ENCODE data around the gene RIMBP2.
"Not testable (repeated sequence)": the region's sequence is repeated elsewhere in the genome, so short reads cannot be mapped to it uniquely, and the experiment has no call there.

RIMBP2 gene

DNA sequence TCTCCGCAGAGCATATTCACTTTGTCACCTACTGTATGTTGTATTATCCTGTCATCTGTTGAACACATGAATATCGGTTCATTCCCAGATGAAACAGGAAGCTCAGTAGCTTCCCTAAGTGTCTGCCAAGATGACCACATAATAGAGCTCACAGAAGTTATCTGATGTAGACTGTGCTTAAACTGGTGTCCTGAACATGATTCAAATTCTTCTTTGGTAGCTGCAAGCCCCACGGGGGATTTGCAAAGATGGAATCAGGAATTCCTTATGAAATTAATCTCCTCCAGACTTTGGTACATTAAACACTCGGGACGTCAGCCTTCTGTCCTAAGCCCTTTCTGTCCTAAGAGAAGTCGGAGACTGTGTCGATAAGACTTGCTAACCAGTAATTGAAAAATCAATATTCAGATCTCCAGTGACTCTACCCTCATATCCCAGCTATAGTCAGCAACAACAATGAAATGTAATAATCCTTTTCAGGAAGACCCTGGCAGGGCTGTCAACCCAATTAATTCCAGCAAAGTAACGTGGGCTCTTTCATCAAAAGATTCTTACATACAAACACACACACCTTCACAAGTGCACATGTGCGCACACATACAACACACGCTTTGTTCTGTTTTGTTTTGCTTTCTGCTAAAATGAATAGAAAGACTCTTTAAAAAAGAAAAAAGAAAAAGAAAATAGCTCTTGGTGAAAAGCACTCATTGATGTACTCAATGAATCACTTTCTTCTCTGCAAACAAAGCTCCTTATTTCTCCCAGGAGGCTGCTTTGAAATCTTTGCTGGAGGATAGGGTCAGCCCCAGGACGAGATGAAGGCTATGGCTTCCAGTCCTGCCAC is 127.2 kb downstream of the RIMBP2 start:
- no peaks in the 10 kb centered on the region for H3K27me3 ChIP-seq (ENCODE audit: insufficient read depth, low read length)
- no peak overlapping the region for H3K4me2 ChIP-seq (ENCODE audit: low read length)
- H3K9me3 ChIP-seq (ENCODE audit: low read length), result no peaks in the 10 kb centered on the region
- TF ChIP-seq CTCF (IDR thresholded peaks at IDR 0.05; ENCODE audit: low read length) (no peak), EZH2 (IDR thresholded peaks at IDR 0.05; ENCODE audit: borderline replicate concordance, low read length) (no peak)
- H3K9ac ChIP-seq (ENCODE audit: low read length), result no peak overlapping the region
- no peak overlapping the region for H2AFZ ChIP-seq (ENCODE audit: low read length)
- H4K20me1 ChIP-seq (ENCODE audit: insufficient read depth, low read length), result no peaks in the 10 kb centered on the region
- H3F3A ChIP-seq (ENCODE audit: insufficient read depth, low read length), result no peaks in the 10 kb centered on the region
- no peak overlapping the region for H3K27ac ChIP-seq (ENCODE audit: low read depth, low read length, poor library complexity, severe bottlenecking)
- H3K4me1 ChIP-seq (ENCODE audit: insufficient read depth, low read length, severe bottlenecking), result no peaks in the 10 kb centered on the region
- no peaks in the 10 kb centered on the region for H3K9me2 ChIP-seq (ENCODE audit: low read depth, low read length)
- no peak overlapping the region for H3K4me3 ChIP-seq (ENCODE audit: low read depth, low read length, poor library complexity, severe bottlenecking)
- H3K79me2 ChIP-seq (ENCODE audit: insufficient read depth, low read length), result no peaks in the 10 kb centered on the region
- H3K36me3 ChIP-seq (ENCODE audit: insufficient read depth, low read length), result no peaks in the 10 kb centered on the region

DNA sequence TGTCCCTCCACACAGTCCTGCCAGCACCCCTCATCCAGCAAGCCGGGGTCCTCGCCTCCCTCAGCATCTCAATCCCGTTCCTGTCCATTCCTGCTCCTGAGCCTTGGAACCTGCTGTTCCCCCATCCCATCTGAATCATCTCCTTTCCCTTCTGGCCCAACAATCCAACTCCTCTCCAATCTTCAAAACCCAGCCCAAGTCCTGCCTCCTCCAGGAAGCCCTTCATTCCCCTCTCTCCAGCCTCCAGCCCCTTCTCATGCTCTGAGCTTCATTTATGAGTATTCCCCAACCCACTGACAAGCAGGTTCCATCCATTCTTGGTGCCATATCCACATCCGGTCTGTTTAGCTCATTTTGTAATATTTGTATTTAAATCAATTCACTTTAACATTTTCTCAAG is 128.1 kb downstream of the RIMBP2 start:
- H3K9ac ChIP-seq (ENCODE audit: low read length), result no peak overlapping the region

DNA sequence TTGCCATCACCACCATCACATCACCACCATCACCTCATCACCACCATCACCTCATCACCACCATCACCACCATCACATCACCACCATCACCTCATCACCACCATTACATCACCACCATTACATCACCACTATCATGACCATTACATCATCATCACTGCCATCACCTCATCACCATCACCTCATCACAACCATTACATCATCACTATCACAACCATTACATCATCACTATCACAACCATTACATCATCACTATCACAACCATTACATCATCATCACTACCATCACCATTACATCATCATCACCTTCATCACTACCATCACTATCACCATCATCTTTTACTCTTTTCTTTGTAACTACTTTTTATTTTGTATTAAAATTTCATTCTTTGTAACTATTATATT is 131.6 kb downstream of the RIMBP2 start:
- not testable (repeated sequence) for H3K27me3 ChIP-seq (ENCODE audit: insufficient read depth, low read length); H3K36me3 ChIP-seq (ENCODE audit: insufficient read depth, low read length); H3K4me1 ChIP-seq (ENCODE audit: insufficient read depth, low read length, severe bottlenecking); H3K9ac ChIP-seq (ENCODE audit: low read length); H3K9me2 ChIP-seq (ENCODE audit: low read depth, low read length); H3K4me2 ChIP-seq (ENCODE audit: low read length); H3K27ac ChIP-seq (ENCODE audit: low read depth, low read length, poor library complexity, severe bottlenecking); H3F3A ChIP-seq (ENCODE audit: insufficient read depth, low read length); H3K79me2 ChIP-seq (ENCODE audit: insufficient read depth, low read length); H3K4me3 ChIP-seq (ENCODE audit: low read depth, low read length, poor library complexity, severe bottlenecking); H3K9me3 ChIP-seq (ENCODE audit: low read length); H2AFZ ChIP-seq (ENCODE audit: low read length); H4K20me1 ChIP-seq (ENCODE audit: insufficient read depth, low read length)

More for the DNA sequence above, 128.1 kb downstream of the RIMBP2 start:
- Histone ChIP-seq H2AFZ (ENCODE audit: low read length) (no peak overlapping the region), H4K20me1 (ENCODE audit: insufficient read depth, low read length) (no peaks in the 10 kb centered on the region), H3K4me3 (ENCODE audit: low read depth, low read length, poor library complexity, severe bottlenecking) (no peak overlapping the region), H3K36me3 (ENCODE audit: insufficient read depth, low read length) (no peaks in the 10 kb centered on the region), H3K79me2 (ENCODE audit: insufficient read depth, low read length) (no peaks in the 10 kb centered on the region), H3F3A (ENCODE audit: insufficient read depth, low read length) (no peaks in the 10 kb centered on the region), H3K9me2 (ENCODE audit: low read depth, low read length) (no peaks in the 10 kb centered on the region), H3K4me2 (ENCODE audit: low read length) (no peak overlapping the region), H3K27me3 (ENCODE audit: insufficient read depth, low read length) (no peaks in the 10 kb centered on the region), H3K27ac (ENCODE audit: low read depth, low read length, poor library complexity, severe bottlenecking) (no peak overlapping the region), H3K4me1 (ENCODE audit: insufficient read depth, low read length, severe bottlenecking) (no peaks in the 10 kb centered on the region), H3K9me3 (ENCODE audit: low read length) (no peaks in the 10 kb centered on the region)
- TF ChIP-seq EZH2 (IDR thresholded peaks at IDR 0.05; ENCODE audit: borderline replicate concordance, low read length), result no peak
- TF ChIP-seq CTCF (IDR thresholded peaks at IDR 0.05; ENCODE audit: low read length), result no peak

DNA sequence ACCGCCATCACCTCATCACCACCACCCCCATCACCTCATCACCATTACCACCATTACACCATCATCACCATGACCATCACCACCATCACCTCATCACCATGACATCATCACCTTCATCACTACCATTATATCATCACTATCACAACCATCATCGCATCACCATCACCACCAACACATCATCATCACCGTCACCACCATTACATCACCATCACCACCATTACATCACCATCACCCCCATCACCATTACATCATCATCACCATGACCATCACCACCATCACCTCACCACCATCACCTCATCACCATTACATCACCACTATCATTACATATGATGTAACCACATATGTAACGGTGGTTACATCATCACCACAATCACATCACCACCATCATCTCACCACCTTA is 132.3 kb downstream of the RIMBP2 start:
- Histone ChIP-seq H3K9me2 (ENCODE audit: low read depth, low read length) (no peaks in the 10 kb centered on the region), H3K4me3 (ENCODE audit: low read depth, low read length, poor library complexity, severe bottlenecking) (no peak overlapping the region), H4K20me1 (ENCODE audit: insufficient read depth, low read length) (no peaks in the 10 kb centered on the region), H3K36me3 (ENCODE audit: insufficient read depth, low read length) (no peaks in the 10 kb centered on the region), H3K9me3 (ENCODE audit: low read length) (no peaks in the 10 kb centered on the region), H3K79me2 (ENCODE audit: insufficient read depth, low read length) (no peaks in the 10 kb centered on the region), H3K27ac (ENCODE audit: low read depth, low read length, poor library complexity, severe bottlenecking) (no peak overlapping the region), H3K27me3 (ENCODE audit: insufficient read depth, low read length) (no peaks in the 10 kb centered on the region), H3K4me2 (ENCODE audit: low read length) (no peak overlapping the region), H3K9ac (ENCODE audit: low read length) (no peak overlapping the region), H2AFZ (ENCODE audit: low read length) (no peak overlapping the region), H3F3A (ENCODE audit: insufficient read depth, low read length) (no peaks in the 10 kb centered on the region), H3K4me1 (ENCODE audit: insufficient read depth, low read length, severe bottlenecking) (no peaks in the 10 kb centered on the region)
- no peak for TF ChIP-seq CTCF (IDR thresholded peaks at IDR 0.05; ENCODE audit: low read length)
- TF ChIP-seq EZH2 (IDR thresholded peaks at IDR 0.05; ENCODE audit: borderline replicate concordance, low read length), result no peak
